ENCODE data around the gene HOATZ.
A peak's percentile ranks its signal among the peaks of the same experiment; 100 is the strongest.

Gene HOATZ

DNA sequence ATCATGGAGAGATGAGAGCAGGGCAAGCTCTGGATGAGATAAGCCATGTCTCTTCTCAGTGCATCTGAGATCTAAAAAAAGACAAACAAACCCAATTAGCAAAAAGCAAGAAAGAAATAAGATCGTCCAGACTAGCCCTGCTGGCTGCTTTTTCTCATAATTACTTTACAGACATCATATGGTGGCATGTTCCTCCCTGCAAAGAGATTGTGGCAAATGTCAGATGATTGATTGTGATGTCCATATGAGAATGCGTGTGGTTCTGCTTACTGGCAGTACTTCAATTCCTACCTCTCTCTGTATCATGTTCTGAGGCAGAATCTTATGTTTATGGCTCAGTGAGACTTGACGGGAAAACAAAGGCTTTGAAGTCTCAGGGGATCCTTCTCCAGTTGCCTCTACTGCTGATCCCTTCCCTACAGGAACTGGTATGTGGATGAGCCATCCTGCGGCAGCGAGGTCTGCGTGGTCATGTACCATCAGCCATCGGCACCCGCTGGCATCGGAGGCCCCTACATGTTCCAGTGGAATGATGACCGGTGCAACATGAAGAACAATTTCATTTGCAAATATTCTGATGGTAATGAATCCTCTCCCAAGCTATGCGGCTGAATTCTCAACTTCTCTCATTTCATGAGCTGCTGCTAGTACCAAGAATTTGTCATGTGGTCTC lies 34.8 kb downstream of the HOATZ start:
- peak; percentile 66 for DNase-seq (ENCODE audit: low read depth)

- no peak for DNase-seq (ENCODE audit: low read depth)
Measured at GRCh38 chr11:111549869-111550203, 35.3 kb downstream of the HOATZ start.

GRCh38 chr11:111550258-111550657 lies 35.7 kb downstream of the HOATZ start:
- DNase-seq (ENCODE audit: low read depth), result no peak

DNA sequence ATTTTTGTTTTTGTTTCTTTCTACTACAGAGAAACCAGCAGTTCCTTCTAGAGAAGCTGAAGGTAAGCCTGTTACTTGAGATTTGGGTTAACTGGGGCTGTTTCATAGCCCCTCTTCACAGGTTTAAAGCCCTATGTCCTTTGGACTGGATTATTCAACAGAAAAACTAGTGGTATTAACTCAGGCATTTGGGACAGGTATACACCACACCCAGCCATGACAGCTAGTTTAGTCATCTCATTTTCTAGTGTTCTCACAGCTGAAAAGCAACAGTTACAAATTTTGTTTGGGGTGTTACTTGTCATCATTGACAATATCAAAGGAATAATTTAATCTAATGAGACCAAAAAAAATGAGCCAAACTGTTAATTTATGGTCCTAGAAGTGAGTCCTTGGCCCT lies 40.0 kb downstream of the HOATZ start:
- DNase-seq (ENCODE audit: low read depth), result no peak

GRCh38 chr11:111555255-111555654 lies 40.7 kb downstream of the HOATZ start:
- peak; percentile 23 for DNase-seq (ENCODE audit: low read depth)

- DNase-seq (ENCODE audit: low read depth), result peak; percentile 94
Measured at GRCh38 chr11:111557425-111558111, 43.0 kb downstream of the HOATZ start.

DNA sequence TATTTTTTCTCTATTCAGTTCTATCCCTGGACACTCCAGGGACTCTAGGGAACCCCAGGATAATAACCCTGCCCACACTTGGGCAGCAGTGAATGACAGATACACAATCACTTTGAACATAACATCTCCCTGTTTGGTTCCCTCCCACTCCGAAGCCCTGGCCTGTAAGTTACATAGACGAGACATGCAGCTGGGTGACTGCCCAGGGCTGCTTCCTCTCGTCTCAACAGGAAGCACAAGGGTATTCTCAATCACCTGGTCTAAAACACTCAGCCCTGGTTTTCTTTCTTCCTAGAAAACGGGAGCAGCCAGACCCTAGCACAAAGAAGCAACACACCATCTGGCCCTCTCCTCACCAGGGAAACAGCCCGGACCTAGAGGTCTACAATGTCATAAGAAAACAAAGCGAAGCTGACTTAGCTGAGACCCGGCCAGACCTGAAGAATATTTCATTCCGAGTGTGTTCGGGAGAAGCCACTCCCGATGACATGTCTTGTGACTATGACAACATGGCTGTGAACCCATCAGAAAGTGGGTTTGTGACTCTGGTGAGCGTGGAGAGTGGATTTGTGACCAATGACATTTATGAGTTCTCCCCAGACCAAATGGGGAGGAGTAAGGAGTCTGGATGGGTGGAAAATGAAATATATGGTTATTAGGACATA lies 45.4 kb downstream of the HOATZ start:
- DNase-seq (ENCODE audit: low read depth), result no peak

DNA sequence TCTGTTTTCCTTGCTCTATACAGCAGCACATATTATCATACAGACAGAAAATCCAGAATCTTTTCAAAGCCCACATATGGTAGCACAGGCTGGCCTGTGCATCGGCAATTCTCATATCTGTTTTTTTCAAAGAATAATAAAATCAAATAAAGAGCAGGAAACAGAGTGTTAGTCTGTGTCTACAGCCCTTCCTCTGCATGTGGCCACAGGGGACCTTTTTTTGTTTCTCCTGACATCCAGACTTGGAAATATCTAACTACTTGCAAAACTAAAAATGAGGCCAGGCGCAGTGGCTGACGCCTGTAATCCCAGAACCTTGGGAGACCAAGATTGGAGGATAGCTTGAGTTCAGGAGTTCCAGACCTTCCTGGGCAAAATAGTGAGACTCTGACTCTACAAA lies 46.2 kb downstream of the HOATZ start:
- DNase-seq (ENCODE audit: low read depth), result no peak

DNA sequence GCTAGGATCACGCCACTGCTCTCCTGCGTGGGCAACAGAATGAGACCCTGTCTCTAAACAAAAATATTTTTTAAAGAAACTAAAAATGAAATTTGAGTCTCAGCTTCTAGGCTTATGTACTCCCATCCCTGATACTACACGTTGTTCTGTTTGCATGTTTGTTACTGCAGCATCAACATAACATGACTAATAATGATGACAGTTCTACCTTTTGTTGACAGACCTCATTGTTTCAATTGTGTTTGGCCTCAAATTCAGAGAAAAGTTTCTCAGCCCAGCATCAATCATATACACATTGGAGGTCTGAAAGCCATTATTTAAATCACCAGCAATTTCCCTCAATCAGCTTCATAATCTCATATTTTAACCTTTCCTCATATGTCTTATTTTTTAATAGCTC lies 46.7 kb downstream of the HOATZ start:
- DNase-seq (ENCODE audit: low read depth), result no peak

GRCh38 chr11:111561791-111562325 lies 47.3 kb downstream of the HOATZ start:
- DNase-seq (ENCODE audit: low read depth), result peak; percentile 89

DNA sequence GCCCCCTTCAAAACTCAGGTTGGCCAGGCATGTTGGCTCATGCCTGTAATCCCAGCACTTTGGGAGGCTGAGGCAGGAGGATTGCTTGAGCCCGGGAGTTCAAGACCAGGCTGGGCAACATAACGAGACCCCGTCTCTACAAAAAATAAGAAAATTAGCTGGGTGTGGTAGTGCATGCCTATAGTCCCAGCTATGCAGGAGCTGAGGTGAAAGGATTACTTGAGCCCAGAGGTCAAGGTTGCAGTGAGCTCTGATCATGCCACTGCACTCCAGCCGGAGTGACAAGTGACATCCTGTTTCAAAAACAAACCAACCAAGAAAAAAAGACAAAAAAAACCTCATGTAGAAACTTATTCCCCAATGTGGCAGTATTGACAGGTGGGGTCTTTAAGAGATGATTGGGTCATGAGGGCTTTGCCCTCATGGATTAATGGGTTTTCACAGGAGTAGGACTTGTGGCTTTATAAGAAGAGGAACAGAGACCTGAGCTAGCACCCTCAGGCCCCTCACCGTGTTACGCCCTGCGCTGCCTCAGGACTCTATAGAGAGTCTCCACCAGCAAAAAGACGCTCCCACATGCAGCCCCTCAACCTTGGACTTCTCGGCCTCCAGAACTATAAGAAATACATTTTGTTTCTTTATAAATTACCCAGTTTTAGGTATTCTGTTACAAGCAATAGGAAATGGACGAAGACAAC lies 48.3 kb downstream of the HOATZ start:
- DNase-seq (ENCODE audit: low read depth), result no peak

GRCh38 chr11:111565114-111565720 lies 50.6 kb downstream of the HOATZ start:
- DNase-seq (ENCODE audit: low read depth), result peak; percentile 62

GRCh38 chr11:111566324-111566723 lies 51.7 kb downstream of the HOATZ start:
- DNase-seq (ENCODE audit: low read depth), result no peak

DNA sequence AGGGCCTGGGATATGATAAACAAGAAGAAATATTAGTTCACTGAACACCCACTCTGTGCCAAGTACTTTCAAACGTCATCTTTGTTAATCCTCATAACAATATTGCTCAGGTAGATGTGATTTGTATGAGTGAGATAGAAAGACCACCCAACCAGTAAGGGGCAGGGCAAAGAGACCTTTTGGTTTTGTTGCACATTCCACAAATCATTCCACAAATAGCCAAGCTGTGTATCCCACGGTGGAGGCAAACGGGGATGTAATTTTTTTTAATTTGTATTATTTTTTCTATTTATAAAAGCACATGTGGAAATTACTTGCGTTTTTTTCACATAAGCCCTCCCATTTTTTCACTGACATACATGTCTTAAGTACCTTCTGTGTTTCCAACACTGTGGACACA lies 54.9 kb downstream of the HOATZ start:
- DNase-seq (ENCODE audit: low read depth), result no peak

GRCh38 chr11:111570796-111571195 lies 56.2 kb downstream of the HOATZ start:
- DNase-seq (ENCODE audit: low read depth), result no peak

GRCh38 chr11:111571829-111572501 lies 57.4 kb downstream of the HOATZ start:
- DNase-seq (ENCODE audit: low read depth), result no peak

- peak; percentile 5 for DNase-seq (ENCODE audit: low read depth)
Measured at GRCh38 chr11:111572581-111572980, 58.0 kb downstream of the HOATZ start.

DNA sequence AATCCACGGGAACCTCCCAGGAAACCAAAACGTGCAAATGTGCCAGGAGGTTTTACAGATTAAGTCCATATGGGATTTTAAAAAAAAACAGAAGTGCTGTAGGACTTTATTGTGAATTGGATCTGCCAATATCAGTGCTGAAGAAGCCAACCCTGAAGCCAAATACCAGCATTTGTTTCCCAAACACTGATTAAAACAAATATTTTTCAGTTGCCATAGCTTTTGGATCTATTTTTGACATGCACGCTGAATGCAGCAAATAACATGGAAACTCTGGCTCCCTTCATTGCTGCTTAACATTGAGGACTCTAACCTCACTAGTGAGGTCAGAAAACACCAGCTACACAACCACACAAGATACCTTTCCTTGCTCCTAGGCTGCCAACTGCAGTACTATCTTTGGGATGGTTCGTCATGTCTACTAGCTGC lies 59.3 kb downstream of the HOATZ start:
- peak; percentile 83 for DNase-seq (ENCODE audit: low read depth)

- no peak for DNase-seq (ENCODE audit: low read depth)
Measured at GRCh38 chr11:111574373-111575225, 60.0 kb downstream of the HOATZ start.

DNA sequence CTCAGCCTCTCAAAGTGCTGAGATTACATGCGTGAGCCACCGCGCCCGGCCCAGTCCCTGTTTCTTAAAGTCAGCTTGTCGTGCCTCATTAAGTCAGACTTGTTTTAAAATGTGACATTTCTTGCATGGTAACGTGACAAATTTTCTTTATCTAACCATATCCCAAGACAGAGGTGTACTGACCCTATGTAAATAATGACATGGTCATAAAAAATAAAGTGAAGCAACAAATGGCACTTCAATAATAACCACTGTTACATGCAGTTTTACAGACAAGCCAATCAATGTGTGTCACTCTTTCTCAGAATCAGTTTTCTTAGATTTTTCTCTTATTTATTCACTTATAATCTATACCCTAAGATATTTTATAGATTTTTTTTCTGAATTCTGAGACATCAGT lies 61.2 kb downstream of the HOATZ start:
- DNase-seq (ENCODE audit: low read depth), result no peak

- DNase-seq (ENCODE audit: low read depth), result no peak
Measured at GRCh38 chr11:111577821-111578220, 63.2 kb downstream of the HOATZ start.

All from fibroblast of gingiva (primary cell).